SK-N-SH (cell line): ENCODE measurements around the gene ADGRG7. TPM values are rescaled to one million over a fixed set of nuclear protein-coding genes. Genes with fewer than 3 reads are reported as not detected.

Experiments
- CTCF ChIA-PET: fragments of 300-600, 350-600 bp; formaldehyde crosslinking; extraction: SDS; loops from one replicate; lab custom pipeline; 2021; lab: Yijun Ruan, JAX
- POLR2A ChIA-PET: fragments of 350-600 bp; sonication (Branson Sonifier 250); formaldehyde crosslinking; extraction: SDS; loops from one replicate; lab custom pipeline; 2020; ENCODE audit warnings: antibody characterized with exemption, inconsistent platforms; lab: Yijun Ruan, JAX
- DNase-seq: peaks from one replicate; pipeline ENCODE4 v3.0.0; 2012
- H2AFZ ChIP-seq: fragments of 200-600 bp; sonication (generic); 2 replicates; pipeline ENCODE4 v1.8.1; 2016; ENCODE audit warnings: antibody characterized with exemption, mild to moderate bottlenecking, low read depth
- H3F3A ChIP-seq: fragments of 200-600 bp; sonication (generic); replicated peaks from 2 replicates; pipeline ENCODE3; 2016; ENCODE audit warnings: antibody characterized with exemption, mild to moderate bottlenecking; ENCODE audit not compliant: insufficient read depth
- H3K27ac ChIP-seq, 2 experiments: fragments of 200-500 bp in 1 of 2; fragments of 200-600 bp in 1 of 2; sonication (Bioruptor generic) in 1 of 2; sonication (generic), shearing (Covaris generic) in 1 of 2; 2 replicates each; pipeline versions ENCODE4 v1.5.1 to v1.6.1; 2014 to 2016; ENCODE audit warnings: low read depth in 2 of 2, inconsistent platforms in 1 of 2, low read length in 1 of 2, mild to moderate bottlenecking in 1 of 2, mixed read lengths in 1 of 2
- H3K27me3 ChIP-seq: fragments of 200-600 bp; sonication (generic), shearing (Covaris generic); 2 replicates; pipeline ENCODE4 v1.6.1; 2016; ENCODE audit warnings: mixed run types; ENCODE audit not compliant: insufficient read depth
- H3K36me3 ChIP-seq, 2 experiments: fragments of 200-500 bp in 1 of 2; fragments of 200-600 bp in 1 of 2; sonication (Bioruptor generic) in 1 of 2; sonication (generic) in 1 of 2; replicated peaks in 1 of 2; 2 replicates each; pipeline versions ENCODE3 to v1.5.1; 2014 to 2016; ENCODE audit warnings: low read length in 1 of 2, mild to moderate bottlenecking in 1 of 2; ENCODE audit not compliant: insufficient read depth in 2 of 2, control insufficient read depth in 1 of 2
- H3K4me1 ChIP-seq, 2 experiments: fragments of 200-500 bp in 1 of 2; fragments of 200-600 bp in 1 of 2; sonication (Bioruptor generic) in 1 of 2; sonication (generic), shearing (Covaris generic) in 1 of 2; 2 replicates each; pipeline versions ENCODE4 v1.5.1 to v1.6.1; 2014 to 2016; ENCODE audit warnings: low read depth in 1 of 2, low read length in 1 of 2, mixed run types in 1 of 2; ENCODE audit not compliant: insufficient read depth in 2 of 2, control insufficient read depth in 1 of 2
- H3K4me2 ChIP-seq: fragments of 200-600 bp; sonication (generic), shearing (Covaris generic); 2 replicates; pipeline ENCODE4 v1.6.1; 2017; ENCODE audit warnings: mixed run types
- H3K4me3 ChIP-seq, 2 experiments: fragments of 200-500 bp in 1 of 2; fragments of 200-600 bp in 1 of 2; sonication (Bioruptor generic) in 1 of 2; sonication (generic), shearing (Covaris generic) in 1 of 2; 2 replicates each; pipeline versions ENCODE4 v1.5.1 to v1.8.1; 2014 to 2016; ENCODE audit warnings: low read depth in 2 of 2, inconsistent platforms in 1 of 2, low read length in 1 of 2, mild to moderate bottlenecking in 1 of 2, mixed read lengths in 1 of 2, moderate library complexity in 1 of 2
- H3K79me2 ChIP-seq: fragments of 200-600 bp; sonication (generic); 2 replicates; pipeline ENCODE4 v1.8.1; 2017; ENCODE audit warnings: mild to moderate bottlenecking; ENCODE audit not compliant: insufficient read depth
- H3K9ac ChIP-seq: fragments of 200-600 bp; sonication (generic); 2 replicates; pipeline ENCODE4 v1.6.1; 2017; ENCODE audit warnings: mixed run types
- H3K9me2 ChIP-seq: fragments of 200-600 bp; sonication (generic); 2 replicates; pipeline ENCODE4 v1.6.1; 2017; ENCODE audit warnings: mixed run types
- H3K9me3 ChIP-seq: fragments of 200-600 bp; sonication (generic); 2 replicates; pipeline ENCODE4 v1.6.1; 2017; ENCODE audit warnings: mixed run types, mild to moderate bottlenecking, moderate library complexity
- H4K20me1 ChIP-seq: fragments of 200-600 bp; sonication (generic); 2 replicates; pipeline ENCODE4 v1.6.1; 2017; ENCODE audit warnings: mild to moderate bottlenecking, mixed run types; ENCODE audit not compliant: insufficient read depth
- EP300 ChIP-seq, 2 experiments: IDR thresholded peaks; 2 replicates each; pipeline versions ENCODE4 v1.4.0 to v1.6.1; 2012; ENCODE audit warnings: borderline replicate concordance in 1 of 2, low read depth in 1 of 2, low read length in 1 of 2
- EZH2phosphoT487 ChIP-seq: fragments of 200-600 bp; sonication (generic); IDR thresholded peaks from 2 replicates; pipeline ENCODE4 v1.6.1; 2017; ENCODE audit warnings: low read depth, mixed run types, mild to moderate bottlenecking, antibody characterized with exemption, moderate library complexity, borderline replicate concordance
- FOSL2 ChIP-seq: IDR thresholded peaks from 2 replicates; pipeline ENCODE4 v1.4.0; 2012; ENCODE audit warnings: low read depth, mild to moderate bottlenecking, moderate library complexity, borderline replicate concordance
- FOXJ3 ChIP-seq: sonication (generic); formaldehyde crosslinking; IDR thresholded peaks from 2 replicates; pipeline ENCODE4 v1.5.1; 2020; ENCODE audit warnings: mild to moderate bottlenecking, missing genetic modification reagents
- GABPA ChIP-seq: IDR thresholded peaks from 2 replicates; pipeline ENCODE4 v1.4.0; 2012; ENCODE audit warnings: low read depth, mild to moderate bottlenecking
- MXI1 ChIP-seq: IDR thresholded peaks from 2 replicates; pipeline ENCODE4 v1.6.1; 2012; ENCODE audit warnings: mild to moderate bottlenecking, low read depth, low read length, improper control_type of control experiment
- NFIC ChIP-seq: IDR thresholded peaks from 2 replicates; pipeline ENCODE4 v1.4.0; 2012; ENCODE audit warnings: borderline replicate concordance
- NRF1 ChIP-seq: IDR thresholded peaks from 2 replicates; pipeline ENCODE4 v1.6.1; 2012; ENCODE audit warnings: low read depth, mild to moderate bottlenecking, low read length
- POLR2AphosphoS5 ChIP-seq: IDR thresholded peaks from 2 replicates; pipeline ENCODE4 v1.6.1; 2012; ENCODE audit warnings: low read depth, low read length
- RFX5 ChIP-seq: IDR thresholded peaks from 2 replicates; pipeline ENCODE4 v1.6.1; 2012; ENCODE audit warnings: mild to moderate bottlenecking, improper control_type of control experiment, low read length
- TAF1 ChIP-seq: IDR thresholded peaks from 2 replicates; pipeline ENCODE4 v1.6.1; 2012; ENCODE audit warnings: low read depth, mild to moderate bottlenecking, low read length, moderate library complexity, borderline replicate concordance
- YY1 ChIP-seq: IDR thresholded peaks from 2 replicates; pipeline ENCODE4 v1.4.0; 2012; ENCODE audit warnings: low read depth, mild to moderate bottlenecking
- polyA plus RNA-seq, 3 experiments: library from polyadenylated mRNA; depleted of rRNA; stranded (reverse); fragments of >200 nt; gene quantifications; 2 replicates each; pipeline ENCODE4 v1.2.3, GENCODE V29; 2012
- TF ChIP-seq, protein P1 (sequence below): IDR thresholded peaks from 2 replicates; pipeline ENCODE4 v1.4.0; 2012; ENCODE audit warnings: low read depth
- TF ChIP-seq, protein P2 (sequence below): IDR thresholded peaks from 2 replicates; pipeline ENCODE4 v1.4.0; 2012; ENCODE audit warnings: low read depth, borderline replicate concordance
- TF ChIP-seq, protein P3 (sequence below): fragments of 200-600 bp; sonication (generic); IDR thresholded peaks from 2 replicates; pipeline ENCODE4 v1.6.1; 2017; ENCODE audit warnings: antibody characterized with exemption, mild to moderate bottlenecking, moderate library complexity
- TF ChIP-seq, protein P4 (sequence below): IDR thresholded peaks from 2 replicates; pipeline ENCODE4; 2012

Gene ADGRG7
- polyA plus RNA-seq, 1 of the 3 experiments (the other 2 are of a cell fraction), result not detected

DNA sequence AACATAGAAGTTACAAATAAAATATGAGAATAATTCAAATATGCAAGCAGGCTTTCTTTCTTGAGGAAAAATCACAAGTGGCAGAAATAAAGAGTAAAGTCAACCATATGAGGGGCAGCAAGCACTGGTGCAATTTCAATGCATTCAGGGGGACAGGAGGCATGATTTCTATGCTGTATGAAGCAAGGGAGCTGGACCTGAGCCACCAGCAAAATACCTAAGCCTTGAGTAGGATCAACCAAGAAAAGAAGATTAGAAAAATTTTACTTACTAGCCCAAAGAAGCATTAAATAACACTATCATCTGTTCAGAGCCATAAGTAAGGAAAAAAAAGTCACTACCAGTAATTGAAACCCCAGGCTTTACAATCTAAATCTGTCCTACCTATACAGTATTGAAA is 6.3 kb downstream of the ADGRG7 start:
- Histone ChIP-seq H3K27ac (no peak overlapping the region), H4K20me1 (no peaks in the 10 kb centered on the region), H3K27me3 (no peaks in the 10 kb centered on the region), H3K9me2 (no peaks in the 10 kb centered on the region), H3K9ac (no peak overlapping the region), H3F3A (no peaks in the 10 kb centered on the region), H3K4me1 (peaks cover 0 to 9% of the 10 kb centered on the region in 2 experiments; a peak in 1 of 4 replicates), H3K4me2 (no peak overlapping the region), H3K79me2 (no peaks in the 10 kb centered on the region), H3K9me3 (no peaks in the 10 kb centered on the region), H2AFZ (no peak overlapping the region), H3K36me3 (no peaks in the 10 kb centered on the region), H3K4me3 (no peak overlapping the region)
- no peak for DNase-seq
- TF ChIP-seq NFIC (no peak), EP300 (IDR thresholded peaks at IDR 0.05; ENCODE audit: borderline replicate concordance in 1 of 2, low read depth in 1 of 2, low read length in 1 of 2) (no peak), TAF1 (no peak), RFX5 (no peak)
- TF ChIP-seq, protein P1, sequence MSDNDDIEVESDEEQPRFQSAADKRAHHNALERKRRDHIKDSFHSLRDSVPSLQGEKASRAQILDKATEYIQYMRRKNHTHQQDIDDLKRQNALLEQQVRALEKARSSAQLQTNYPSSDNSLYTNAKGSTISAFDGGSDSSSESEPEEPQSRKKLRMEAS, result no peak
- CTCF ChIA-PET, result no interaction called here
- POLR2A ChIA-PET, result no interaction called here

DNA sequence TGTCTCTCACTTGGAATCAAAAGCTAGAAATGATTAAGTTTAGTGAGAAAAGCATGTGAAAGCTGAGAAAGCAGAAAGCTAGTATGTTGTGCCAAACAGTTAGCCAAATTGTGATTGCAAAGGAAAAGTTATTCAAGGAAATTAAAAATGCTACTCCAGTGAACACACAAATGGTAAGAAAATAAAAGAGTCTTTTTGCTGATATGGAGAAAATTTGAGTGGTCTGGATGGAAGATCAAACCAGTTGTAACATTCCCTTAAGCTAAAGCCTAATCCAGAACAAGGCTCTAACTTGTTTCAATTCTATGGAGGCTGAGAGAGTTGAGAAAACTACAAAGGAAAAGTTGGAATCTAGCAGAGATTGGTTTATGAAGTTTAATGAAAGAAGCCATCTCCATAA is 11.8 kb downstream of the ADGRG7 start:
- H3K79me2 ChIP-seq, result no peaks in the 10 kb centered on the region
- H3K27ac ChIP-seq, result no peak overlapping the region
- DNase-seq, result no peak
- TF ChIP-seq, protein P2, sequence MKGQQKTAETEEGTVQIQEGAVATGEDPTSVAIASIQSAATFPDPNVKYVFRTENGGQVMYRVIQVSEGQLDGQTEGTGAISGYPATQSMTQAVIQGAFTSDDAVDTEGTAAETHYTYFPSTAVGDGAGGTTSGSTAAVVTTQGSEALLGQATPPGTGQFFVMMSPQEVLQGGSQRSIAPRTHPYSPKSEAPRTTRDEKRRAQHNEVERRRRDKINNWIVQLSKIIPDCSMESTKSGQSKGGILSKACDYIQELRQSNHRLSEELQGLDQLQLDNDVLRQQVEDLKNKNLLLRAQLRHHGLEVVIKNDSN, result no peak
- TF ChIP-seq, protein P3, sequence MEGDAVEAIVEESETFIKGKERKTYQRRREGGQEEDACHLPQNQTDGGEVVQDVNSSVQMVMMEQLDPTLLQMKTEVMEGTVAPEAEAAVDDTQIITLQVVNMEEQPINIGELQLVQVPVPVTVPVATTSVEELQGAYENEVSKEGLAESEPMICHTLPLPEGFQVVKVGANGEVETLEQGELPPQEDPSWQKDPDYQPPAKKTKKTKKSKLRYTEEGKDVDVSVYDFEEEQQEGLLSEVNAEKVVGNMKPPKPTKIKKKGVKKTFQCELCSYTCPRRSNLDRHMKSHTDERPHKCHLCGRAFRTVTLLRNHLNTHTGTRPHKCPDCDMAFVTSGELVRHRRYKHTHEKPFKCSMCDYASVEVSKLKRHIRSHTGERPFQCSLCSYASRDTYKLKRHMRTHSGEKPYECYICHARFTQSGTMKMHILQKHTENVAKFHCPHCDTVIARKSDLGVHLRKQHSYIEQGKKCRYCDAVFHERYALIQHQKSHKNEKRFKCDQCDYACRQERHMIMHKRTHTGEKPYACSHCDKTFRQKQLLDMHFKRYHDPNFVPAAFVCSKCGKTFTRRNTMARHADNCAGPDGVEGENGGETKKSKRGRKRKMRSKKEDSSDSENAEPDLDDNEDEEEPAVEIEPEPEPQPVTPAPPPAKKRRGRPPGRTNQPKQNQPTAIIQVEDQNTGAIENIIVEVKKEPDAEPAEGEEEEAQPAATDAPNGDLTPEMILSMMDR, result no peak
- TF ChIP-seq, protein P4, sequence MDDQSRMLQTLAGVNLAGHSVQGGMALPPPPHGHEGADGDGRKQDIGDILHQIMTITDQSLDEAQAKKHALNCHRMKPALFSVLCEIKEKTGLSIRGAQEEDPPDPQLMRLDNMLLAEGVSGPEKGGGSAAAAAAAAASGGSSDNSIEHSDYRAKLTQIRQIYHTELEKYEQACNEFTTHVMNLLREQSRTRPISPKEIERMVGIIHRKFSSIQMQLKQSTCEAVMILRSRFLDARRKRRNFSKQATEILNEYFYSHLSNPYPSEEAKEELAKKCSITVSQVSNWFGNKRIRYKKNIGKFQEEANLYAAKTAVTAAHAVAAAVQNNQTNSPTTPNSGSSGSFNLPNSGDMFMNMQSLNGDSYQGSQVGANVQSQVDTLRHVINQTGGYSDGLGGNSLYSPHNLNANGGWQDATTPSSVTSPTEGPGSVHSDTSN, result no peak
- TF ChIP-seq TAF1, result no peak
- TF ChIP-seq GABPA, result no peak
- no peak for TF ChIP-seq YY1
- no peak for TF ChIP-seq FOSL2
- TF ChIP-seq MXI1, result no peak
- TF ChIP-seq POLR2AphosphoS5, result no peak
- TF ChIP-seq, protein P1, result no peak
- no peak for TF ChIP-seq NFIC
- TF ChIP-seq FOXJ3 (CRISPR knock-in tag), result no peak
- no peak for TF ChIP-seq EZH2phosphoT487
- TF ChIP-seq NRF1, result no peak
- no peaks in the 10 kb centered on the region for H3K9me2 ChIP-seq
- no peak overlapping the region for H3K9ac ChIP-seq
- no peak overlapping the region for H3K4me2 ChIP-seq
- ChIA-PET CTCF (interaction anchor here (1.4 kb wide), 1 partner anchor 159 kb away, joined by 4 read pairs; no protein-coding TSS in a partner anchor), POLR2A (no interaction called here)
- no peaks in the 10 kb centered on the region for H3K4me1 ChIP-seq
- no peaks in the 10 kb centered on the region for H3F3A ChIP-seq
- no peaks in the 10 kb centered on the region for H4K20me1 ChIP-seq
- H3K9me3 ChIP-seq, result peaks cover 4% of the 10 kb centered on the region; the same call in 1 of the 2 replicates
- no peak overlapping the region for H2AFZ ChIP-seq
- no peak overlapping the region for H3K4me3 ChIP-seq
- H3K27me3 ChIP-seq, result no peaks in the 10 kb centered on the region
- no peaks in the 10 kb centered on the region for H3K36me3 ChIP-seq
